Suppressor macrophage treated with lipopolysaccharide for 1 hour (primary cell): ENCODE measurements around the gene TSKU.

ENCODE experiments used
- DNase-seq, 3 donors: peaks; one replicate each; pipeline ENCODE4 v3.0.0-alpha.2; 2020 to 2022

The TSKU gene, protein sequence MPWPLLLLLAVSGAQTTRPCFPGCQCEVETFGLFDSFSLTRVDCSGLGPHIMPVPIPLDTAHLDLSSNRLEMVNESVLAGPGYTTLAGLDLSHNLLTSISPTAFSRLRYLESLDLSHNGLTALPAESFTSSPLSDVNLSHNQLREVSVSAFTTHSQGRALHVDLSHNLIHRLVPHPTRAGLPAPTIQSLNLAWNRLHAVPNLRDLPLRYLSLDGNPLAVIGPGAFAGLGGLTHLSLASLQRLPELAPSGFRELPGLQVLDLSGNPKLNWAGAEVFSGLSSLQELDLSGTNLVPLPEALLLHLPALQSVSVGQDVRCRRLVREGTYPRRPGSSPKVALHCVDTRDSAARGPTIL

DNA sequence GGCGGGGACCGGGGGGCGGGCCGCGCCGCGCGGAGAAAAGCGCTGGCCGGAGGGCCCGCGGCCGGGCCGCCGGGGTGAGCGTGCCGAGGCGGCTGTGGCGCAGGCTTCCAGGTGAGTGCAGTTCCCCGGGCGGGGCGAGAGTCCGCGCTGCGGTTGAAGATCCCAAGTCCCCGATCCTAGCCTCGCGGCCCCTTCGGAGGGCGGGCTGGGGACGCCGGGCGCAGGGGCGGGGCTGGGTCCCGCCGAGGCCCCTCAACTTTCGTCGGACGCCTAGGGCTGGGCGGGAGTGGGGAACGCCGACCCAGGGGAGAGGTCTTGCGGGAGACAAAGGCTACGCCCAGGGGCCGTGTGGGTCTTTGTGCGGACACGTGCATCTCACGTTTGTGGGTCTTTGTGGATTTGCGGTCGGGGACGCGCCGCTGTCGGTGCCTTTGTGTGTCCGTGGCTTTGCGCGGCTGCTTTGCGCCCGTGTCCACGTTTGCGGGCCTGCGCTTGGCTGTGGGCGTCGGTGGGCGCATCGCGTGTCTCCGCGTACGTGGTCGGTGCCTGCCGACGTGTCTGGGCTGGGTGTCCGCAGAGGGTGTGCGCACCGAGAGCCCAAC, at the start of gene TSKU:
Gene TSKU, plus strand, starts transcription at position 63 of the 602 bp plus-strand sequence. CDS start 12,261 bp downstream, outside the sequence.
- DNase-seq, result peak in 1 of 3 donors; percentile 35

GRCh38 chr11:76733906-76734305, 49.2 kb upstream of the TSKU start:
- peak; percentile 75 to 82 (median 80) for DNase-seq

DNA sequence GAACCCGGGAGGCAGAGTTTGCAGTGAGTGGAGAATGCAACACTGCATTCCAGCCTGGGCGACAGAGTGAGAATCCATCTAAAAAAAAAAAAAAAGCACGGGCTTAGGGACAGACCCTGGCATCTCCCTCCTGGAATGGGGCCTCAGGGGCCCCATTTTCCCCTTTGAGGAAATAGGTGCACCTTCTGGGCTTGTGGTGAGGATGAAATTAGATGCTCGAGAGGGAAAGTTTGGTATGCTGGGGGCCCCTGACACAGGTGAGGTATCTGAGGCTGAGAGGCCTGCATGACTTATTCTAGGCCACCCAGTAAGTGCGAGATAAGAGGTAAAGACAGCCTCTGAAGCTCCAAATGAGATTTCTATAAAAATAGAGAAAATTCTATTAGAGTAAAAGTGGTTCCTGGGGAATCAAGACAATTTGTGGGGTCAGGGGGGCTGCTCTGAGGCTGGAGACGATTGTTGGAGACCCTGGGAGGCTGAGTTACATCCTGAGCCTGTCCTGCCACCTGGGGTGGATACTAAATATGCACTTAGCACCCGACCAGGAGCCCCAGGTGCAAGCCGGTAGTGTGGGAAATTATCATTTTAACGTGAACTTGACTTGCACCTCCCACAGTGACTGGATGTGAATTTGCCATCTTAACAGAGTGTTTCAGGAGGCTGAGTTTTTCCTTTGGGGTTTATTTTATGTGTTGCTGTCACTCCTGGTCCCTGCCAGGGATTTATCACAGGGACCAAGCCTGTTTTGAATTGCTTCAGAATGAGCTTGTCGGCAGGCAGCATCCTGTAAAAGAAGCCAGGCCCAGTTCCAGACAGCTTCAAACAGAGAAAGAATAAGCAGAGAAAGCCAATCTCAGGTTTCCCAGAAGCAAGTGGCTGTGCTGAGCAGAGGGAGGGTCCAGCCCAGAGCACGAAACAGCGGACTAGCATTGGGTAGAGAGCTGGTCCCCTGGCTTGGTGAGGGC, 48.4 kb upstream of the TSKU start:
- DNase-seq, result no peak

DNA sequence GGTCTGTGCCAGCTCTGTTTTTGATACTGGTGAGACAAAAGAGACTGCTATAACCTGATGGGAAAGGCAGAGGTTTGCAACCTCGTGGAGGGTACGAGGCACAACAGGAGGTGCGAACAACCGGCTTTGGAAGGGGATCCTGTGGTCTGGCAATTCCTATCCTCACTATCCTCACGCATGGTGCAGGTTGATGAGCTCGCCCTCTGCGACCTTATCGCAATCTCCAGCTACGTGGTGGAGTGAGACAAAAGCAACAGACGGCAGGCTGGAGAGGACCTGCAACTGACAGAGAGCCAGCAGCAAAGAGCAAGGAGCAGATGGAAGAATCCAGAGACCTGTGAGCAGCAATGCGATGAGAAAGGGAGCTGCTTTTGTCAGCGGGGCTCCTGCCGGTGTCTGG, 47.3 kb upstream of the TSKU start:
- DNase-seq, result no peak

DNA sequence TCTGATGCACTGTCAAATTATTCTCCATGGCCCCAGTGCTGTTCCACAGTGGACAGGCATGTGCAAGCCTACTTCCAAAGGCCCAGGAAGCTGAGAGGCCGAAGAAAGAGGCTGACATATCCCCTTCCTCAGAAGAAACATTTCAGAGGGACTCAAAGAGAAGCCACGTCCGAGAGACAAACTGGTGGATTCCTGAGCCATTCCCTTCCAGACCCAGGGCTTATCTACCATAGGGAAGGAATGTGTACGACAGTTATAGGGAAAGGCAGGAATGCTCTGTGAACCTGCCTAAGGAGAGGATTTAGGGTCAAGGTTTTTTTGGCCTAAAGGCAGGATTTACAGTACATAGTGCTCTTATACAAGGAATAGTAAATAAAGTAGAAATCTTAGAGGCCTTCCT, 46.9 kb upstream of the TSKU start:
- no peak for DNase-seq

- no peak for DNase-seq
Observed at GRCh38 chr11:76736773-76737495, 46.2 kb upstream of the TSKU start.

DNA sequence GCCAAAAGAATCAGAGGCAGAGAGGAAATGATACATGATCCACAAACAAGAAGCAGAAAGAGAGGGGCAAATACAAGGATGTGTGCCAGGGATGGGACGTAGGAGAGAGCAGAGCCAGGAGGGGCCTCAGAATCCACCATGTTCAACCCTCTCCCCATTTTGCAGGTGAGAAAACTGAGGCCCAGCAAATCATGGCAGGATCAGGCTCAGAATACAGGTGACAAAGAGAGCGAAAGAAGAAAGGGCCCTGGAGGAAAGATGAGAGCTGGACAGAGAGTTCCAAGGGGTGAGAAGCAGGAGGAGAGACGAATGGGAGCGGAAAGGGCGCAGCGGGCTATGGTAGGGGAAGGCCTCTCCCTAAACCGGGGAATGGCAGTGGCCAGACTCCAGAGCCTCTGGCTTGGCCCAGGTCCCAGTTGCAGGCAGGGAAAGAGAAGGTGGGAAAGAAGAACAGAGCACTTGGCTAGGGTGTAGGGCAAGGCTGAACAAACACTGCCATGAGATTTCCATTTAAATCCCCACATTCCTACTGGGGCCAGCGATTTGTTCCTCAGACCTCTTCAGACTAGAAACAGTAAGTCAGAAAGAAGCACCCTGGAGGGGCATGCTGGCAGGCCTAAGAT, 44.4 kb upstream of the TSKU start:
- no peak for DNase-seq

DNA sequence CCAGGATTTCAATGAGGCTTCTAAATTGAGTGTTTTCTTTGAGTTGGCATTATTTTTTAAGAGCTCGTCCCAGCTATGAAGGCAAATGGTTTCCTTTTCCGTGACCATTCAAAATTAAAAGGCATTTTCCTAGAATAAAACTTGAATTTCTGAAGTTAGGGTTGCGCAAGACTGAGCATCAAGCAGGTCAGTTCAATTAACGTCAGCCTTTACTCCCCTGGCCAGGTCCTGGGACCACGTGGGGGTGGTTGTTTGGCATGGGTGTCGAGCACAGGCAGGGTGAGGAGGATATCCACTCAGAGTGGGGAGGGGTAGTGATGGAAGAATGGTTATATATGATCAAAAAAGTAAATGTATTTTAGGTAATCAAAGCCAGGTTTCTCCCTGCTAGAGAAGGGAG, 43.4 kb upstream of the TSKU start:
- no peak for DNase-seq

DNA sequence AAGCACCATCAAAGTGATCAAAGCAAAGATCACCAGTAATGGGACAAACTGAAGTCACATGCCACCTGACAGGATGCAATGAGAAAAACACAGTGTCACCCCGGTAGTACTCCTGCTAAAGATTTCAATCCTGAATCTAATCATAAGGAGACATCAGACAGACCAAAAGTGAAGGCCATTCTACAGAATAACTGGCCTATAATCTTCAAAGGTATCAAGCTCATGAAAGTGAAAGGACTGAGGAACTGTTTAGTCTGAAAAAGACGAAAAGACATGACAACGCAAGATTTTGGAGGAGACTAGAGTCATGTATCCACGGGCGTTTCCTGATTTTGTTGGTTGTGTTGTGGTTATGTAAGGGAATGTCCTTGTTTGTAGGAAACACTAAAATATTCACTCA, 42.4 kb upstream of the TSKU start:
- peak; percentile 17 to 34 (median 32) for DNase-seq

- DNase-seq, result no peak
Observed at GRCh38 chr11:76742902-76743301, 40.3 kb upstream of the TSKU start.

DNA sequence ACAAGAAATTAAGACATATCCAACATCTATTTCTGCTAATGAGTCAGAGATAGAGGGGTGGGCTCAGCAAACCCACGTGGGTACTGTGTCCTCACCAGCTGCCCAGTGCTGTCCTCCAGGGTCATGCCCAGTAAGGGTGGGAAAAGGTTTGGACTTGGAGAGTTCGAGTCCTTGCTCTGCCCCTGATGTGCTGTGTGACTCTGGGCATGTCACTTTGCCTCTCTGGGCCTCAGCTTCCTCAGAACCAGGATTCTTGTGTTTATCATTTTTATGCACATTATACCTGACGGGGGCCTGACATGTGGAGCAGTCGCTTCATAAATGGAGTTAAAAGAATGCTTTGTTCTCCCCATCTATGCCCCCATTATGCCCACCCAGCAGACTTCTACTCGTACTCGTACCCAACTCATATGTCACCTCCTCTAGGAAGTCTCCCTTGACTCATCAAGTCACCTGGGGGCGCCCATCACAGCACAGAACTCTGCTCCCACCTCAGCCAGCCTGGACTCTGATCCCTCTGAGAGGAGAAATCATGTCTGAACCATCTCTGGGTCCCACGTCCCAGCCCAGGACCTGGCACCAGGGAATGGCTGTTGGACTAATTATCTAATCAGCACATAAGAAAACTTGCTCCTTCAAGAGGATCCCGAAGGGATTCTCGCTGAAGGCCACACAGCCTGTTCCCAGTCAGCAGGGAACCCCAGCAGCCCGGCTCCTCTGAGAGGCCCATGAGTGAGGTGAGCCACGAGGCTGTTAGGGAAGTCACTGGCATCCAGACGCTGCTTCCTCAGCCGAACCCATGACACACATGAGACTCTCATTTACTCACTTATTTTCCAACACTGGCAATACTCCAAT, 38.7 kb upstream of the TSKU start:
- peak; percentile 88 to 90 (median 89) for DNase-seq

DNA sequence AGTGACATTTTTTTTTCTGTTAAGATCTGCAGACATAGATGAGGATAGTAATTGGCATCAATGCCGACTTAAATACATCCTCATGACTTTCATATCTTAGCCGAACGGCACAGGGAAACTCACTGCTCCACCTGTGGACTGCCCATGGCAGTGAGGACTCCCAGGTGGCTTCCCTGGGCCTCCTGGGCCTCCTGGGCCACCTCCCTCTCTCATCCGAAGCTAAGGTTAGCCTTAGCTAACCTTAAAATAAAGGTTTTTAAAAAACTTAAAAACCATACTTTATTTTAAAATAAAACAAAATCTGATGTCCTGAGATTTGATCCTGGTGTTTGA, 38.1 kb upstream of the TSKU start:
- no peak for DNase-seq

- DNase-seq, result no peak
Observed at GRCh38 chr11:76745561-76746207, 37.5 kb upstream of the TSKU start.

DNA sequence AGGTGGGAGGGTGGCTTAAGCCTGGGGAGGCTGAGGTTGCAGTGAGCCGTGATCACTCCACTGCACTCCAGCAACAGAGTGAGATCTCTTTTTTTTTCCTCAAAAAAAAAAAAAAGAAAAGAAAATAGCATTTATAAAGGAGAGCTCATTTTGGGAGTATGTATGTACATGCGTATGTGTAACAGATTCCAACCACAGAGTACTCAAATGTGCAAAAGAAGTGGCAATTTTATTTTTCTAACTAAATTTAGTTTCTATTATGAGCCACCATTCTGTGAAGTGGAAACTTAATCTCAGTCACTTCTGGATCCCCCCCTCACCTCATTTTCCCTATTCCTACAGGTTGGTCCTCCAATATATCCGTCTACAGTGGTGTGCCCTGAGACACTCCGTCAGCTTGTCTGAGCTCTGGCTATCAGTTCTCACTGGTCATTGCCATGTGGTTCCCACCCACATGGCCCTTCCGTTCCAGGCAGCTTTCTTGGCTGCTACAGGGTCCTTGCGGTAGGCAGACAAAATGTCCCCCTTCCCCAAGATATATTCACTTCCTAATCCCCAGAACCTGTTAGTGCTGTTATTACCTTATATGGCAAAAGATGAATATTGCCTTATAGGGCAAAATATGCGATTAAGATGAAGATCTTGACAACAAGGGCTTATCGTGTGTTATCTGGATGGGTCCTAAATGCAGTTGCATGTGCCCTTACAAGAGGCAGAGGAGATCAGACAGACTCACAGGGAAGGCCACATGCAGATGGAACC, 35.8 kb upstream of the TSKU start:
- no peak for DNase-seq

DNA sequence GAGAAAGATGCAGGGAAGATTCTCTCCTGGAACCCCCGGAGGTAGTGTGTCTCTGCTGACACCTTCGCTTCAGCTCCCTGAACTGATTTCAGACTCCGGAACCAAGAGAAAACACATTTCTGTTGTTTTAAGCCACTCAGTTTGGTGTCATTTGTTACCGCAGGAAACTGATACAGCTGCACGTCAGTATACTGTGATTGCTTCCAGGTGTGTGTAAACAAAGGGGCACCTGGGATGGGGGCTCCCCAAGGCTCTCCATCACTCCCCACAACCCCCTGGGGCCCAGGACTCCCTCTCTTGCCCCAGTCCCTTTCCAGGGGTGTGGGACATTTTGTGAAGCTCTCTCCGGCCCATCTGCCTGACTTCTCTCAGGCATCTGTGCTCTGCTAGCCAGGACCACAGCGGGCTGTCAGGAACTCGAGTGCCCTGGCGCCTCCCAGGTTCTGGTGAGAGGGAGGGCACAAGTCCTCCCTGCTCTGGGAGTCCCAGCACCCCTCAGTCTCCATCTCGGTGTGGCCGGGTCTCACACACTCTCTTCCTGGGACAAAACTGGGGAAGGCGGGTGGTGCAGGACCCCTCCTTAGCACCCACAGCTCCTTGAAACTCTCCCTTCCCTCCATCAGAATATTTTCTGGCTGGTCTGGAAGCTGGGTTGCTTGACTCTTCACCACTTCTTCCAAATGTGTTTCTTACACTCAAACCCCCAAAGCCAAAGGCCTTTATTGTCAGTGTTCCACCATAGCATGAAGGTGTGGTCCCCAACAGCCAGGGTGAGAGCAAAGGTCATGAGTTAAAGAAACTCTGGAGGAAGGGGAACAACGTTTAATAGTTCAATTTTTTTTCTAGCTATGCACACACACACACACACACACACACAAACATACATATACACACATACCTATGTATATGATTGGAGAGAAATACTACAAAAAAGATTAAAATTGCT, 35.0 kb upstream of the TSKU start:
- no peak for DNase-seq

- DNase-seq, result no peak
Observed at GRCh38 chr11:76748948-76749347, 34.2 kb upstream of the TSKU start.

- no peak for DNase-seq
Observed at GRCh38 chr11:76750067-76750466, 33.1 kb upstream of the TSKU start.

- no peak for DNase-seq
Observed at GRCh38 chr11:76750746-76751145, 32.4 kb upstream of the TSKU start.
